Stimulated activated naive CD8-positive, alpha-beta T cell treated with anti-CD3 and anti-CD28 coated beads, Interleukin-15, Interleukin-2, amounts not matched to agents 100 ng/mL and 50 ng/mL, for 24 hours (primary cell): ENCODE data around the gene DGCR6L.
"Not testable (repeated sequence)": the region's sequence is repeated elsewhere in the genome, so short reads cannot be mapped to it uniquely, and the experiment has no call there.

Experiments
- H3K27ac Mint-ChIP-seq: one replicate; pipeline ENCODE4 v1.8.0; 2021; ENCODE audit warnings: mild to moderate bottlenecking, mixed read lengths
- H3K27me3 Mint-ChIP-seq: one replicate; pipeline ENCODE4 v1.8.0; 2021; ENCODE audit warnings: mixed read lengths
- H3K36me3 Mint-ChIP-seq: one replicate; pipeline ENCODE4 v1.8.0; 2021; ENCODE audit warnings: low read depth, mixed read lengths
- H3K4me1 Mint-ChIP-seq: one replicate; pipeline ENCODE4 v1.8.0; 2021; ENCODE audit warnings: low read depth, mixed read lengths
- H3K4me3 Mint-ChIP-seq: one replicate; pipeline ENCODE4 v1.8.0; 2021; ENCODE audit warnings: mild to moderate bottlenecking, mixed read lengths
- H3K9me3 Mint-ChIP-seq: one replicate; pipeline ENCODE4 v1.8.0; 2021; ENCODE audit warnings: mixed read lengths

DGCR6L gene

GRCh38 chr22:20280163-20280562 lies 39.7 kb downstream of the DGCR6L start:
- not testable (repeated sequence) for H3K36me3 Mint-ChIP-seq, H3K4me3 Mint-ChIP-seq, H3K4me1 Mint-ChIP-seq, H3K27me3 Mint-ChIP-seq, H3K27ac Mint-ChIP-seq, H3K9me3 Mint-ChIP-seq

- Mint-ChIP-seq H3K4me3 (no peak overlapping the region), H3K9me3 (no peaks in the 10 kb centered on the region), H3K36me3 (no peaks in the 10 kb centered on the region), H3K4me1 (peaks cover 4% of the 10 kb centered on the region), H3K27me3 (no peaks in the 10 kb centered on the region), H3K27ac (no peak overlapping the region)
Observed at GRCh38 chr22:20279662-20280134, 40.2 kb downstream of the DGCR6L start.

GRCh38 chr22:20278726-20279490 lies 41.0 kb downstream of the DGCR6L start:
- not testable (repeated sequence) for H3K27me3 Mint-ChIP-seq, H3K36me3 Mint-ChIP-seq, H3K27ac Mint-ChIP-seq, H3K4me1 Mint-ChIP-seq, H3K9me3 Mint-ChIP-seq, H3K4me3 Mint-ChIP-seq

GRCh38 chr22:20277936-20278635 lies 41.8 kb downstream of the DGCR6L start:
- H3K27ac Mint-ChIP-seq, H3K4me1 Mint-ChIP-seq, H3K4me3 Mint-ChIP-seq, H3K9me3 Mint-ChIP-seq, H3K27me3 Mint-ChIP-seq, H3K36me3 Mint-ChIP-seq: not testable (repeated sequence)

- no peak overlapping the region for H3K27ac Mint-ChIP-seq
- H3K9me3 Mint-ChIP-seq, result no peaks in the 10 kb centered on the region
- H3K36me3 Mint-ChIP-seq, result no peaks in the 10 kb centered on the region
- H3K4me3 Mint-ChIP-seq, result no peak overlapping the region
- peaks cover 4% of the 10 kb centered on the region for H3K4me1 Mint-ChIP-seq
- H3K27me3 Mint-ChIP-seq, result no peaks in the 10 kb centered on the region
Observed at GRCh38 chr22:20276468-20276867, 43.4 kb downstream of the DGCR6L start.

GRCh38 chr22:20275836-20276235 lies 44.0 kb downstream of the DGCR6L start:
- no peaks in the 10 kb centered on the region for H3K27me3 Mint-ChIP-seq
- H3K9me3 Mint-ChIP-seq, result no peaks in the 10 kb centered on the region
- no peak overlapping the region for H3K27ac Mint-ChIP-seq
- H3K36me3 Mint-ChIP-seq, result no peaks in the 10 kb centered on the region
- H3K4me1 Mint-ChIP-seq, result peaks cover 4% of the 10 kb centered on the region
- no peak overlapping the region for H3K4me3 Mint-ChIP-seq

- H3K36me3 Mint-ChIP-seq, H3K27ac Mint-ChIP-seq, H3K9me3 Mint-ChIP-seq, H3K4me3 Mint-ChIP-seq, H3K4me1 Mint-ChIP-seq, H3K27me3 Mint-ChIP-seq: not testable (repeated sequence)
Observed at GRCh38 chr22:20275325-20275724, 44.5 kb downstream of the DGCR6L start.

GRCh38 chr22:20274374-20274773 lies 45.5 kb downstream of the DGCR6L start:
- H3K27me3 Mint-ChIP-seq, H3K4me3 Mint-ChIP-seq, H3K27ac Mint-ChIP-seq, H3K36me3 Mint-ChIP-seq, H3K4me1 Mint-ChIP-seq, H3K9me3 Mint-ChIP-seq: not testable (repeated sequence)

- peaks cover 2% of the 10 kb centered on the region for H3K4me1 Mint-ChIP-seq
- no peaks in the 10 kb centered on the region for H3K36me3 Mint-ChIP-seq
- H3K4me3 Mint-ChIP-seq, result no peak overlapping the region
- no peaks in the 10 kb centered on the region for H3K27me3 Mint-ChIP-seq
- no peak overlapping the region for H3K27ac Mint-ChIP-seq
- H3K9me3 Mint-ChIP-seq, result no peaks in the 10 kb centered on the region
Observed at GRCh38 chr22:20273758-20274181, 46.1 kb downstream of the DGCR6L start.

GRCh38 chr22:20272700-20273099 lies 47.2 kb downstream of the DGCR6L start:
- no peak overlapping the region for H3K4me3 Mint-ChIP-seq

GRCh38 chr22:20272174-20272573 lies 47.7 kb downstream of the DGCR6L start:
- Mint-ChIP-seq H3K4me1 (peaks cover 5% of the 10 kb centered on the region), H3K27ac (no peak overlapping the region), H3K4me3 (no peak overlapping the region), H3K9me3 (no peaks in the 10 kb centered on the region), H3K27me3 (no peaks in the 10 kb centered on the region), H3K36me3 (no peaks in the 10 kb centered on the region)

More at GRCh38 chr22:20272700-20273099, 47.2 kb downstream of the DGCR6L start:
- H3K4me1 Mint-ChIP-seq, result peaks cover 5% of the 10 kb centered on the region
- H3K27me3 Mint-ChIP-seq, result no peaks in the 10 kb centered on the region
- no peaks in the 10 kb centered on the region for H3K36me3 Mint-ChIP-seq
- H3K27ac Mint-ChIP-seq, result no peak overlapping the region
- no peaks in the 10 kb centered on the region for H3K9me3 Mint-ChIP-seq

- peaks cover 5% of the 10 kb centered on the region for H3K4me1 Mint-ChIP-seq
- H3K9me3 Mint-ChIP-seq, result no peaks in the 10 kb centered on the region
- H3K27me3 Mint-ChIP-seq, result no peaks in the 10 kb centered on the region
- no peaks in the 10 kb centered on the region for H3K36me3 Mint-ChIP-seq
- no peak overlapping the region for H3K27ac Mint-ChIP-seq
- H3K4me3 Mint-ChIP-seq, result no peak overlapping the region
Observed at GRCh38 chr22:20271114-20271994, 48.5 kb downstream of the DGCR6L start.

- not testable (repeated sequence) for H3K9me3 Mint-ChIP-seq, H3K27ac Mint-ChIP-seq, H3K4me1 Mint-ChIP-seq, H3K4me3 Mint-ChIP-seq, H3K36me3 Mint-ChIP-seq, H3K27me3 Mint-ChIP-seq
Observed at GRCh38 chr22:20270190-20271113, 49.4 kb downstream of the DGCR6L start.

- H3K36me3 Mint-ChIP-seq, H3K4me1 Mint-ChIP-seq, H3K9me3 Mint-ChIP-seq, H3K4me3 Mint-ChIP-seq, H3K27ac Mint-ChIP-seq, H3K27me3 Mint-ChIP-seq: not testable (repeated sequence)
Observed at GRCh38 chr22:20269673-20270072, 50.2 kb downstream of the DGCR6L start.
